Anterior cingulate cortex (tissue), 58 donors: ENCODE data around the gene ARRDC5.
A peak's percentile ranks its signal among the peaks of the same experiment; 100 is the strongest.
"Not testable (repeated sequence)": the region's sequence is repeated elsewhere in the genome, so short reads cannot be mapped to it uniquely, and the experiment has no call there.

Experiments used
- DNase-seq, 58 donors: peaks; one replicate each; lab custom pipeline; 2025; lab: John Stamatoyannopoulos, UW

The ARRDC5 gene

DNA sequence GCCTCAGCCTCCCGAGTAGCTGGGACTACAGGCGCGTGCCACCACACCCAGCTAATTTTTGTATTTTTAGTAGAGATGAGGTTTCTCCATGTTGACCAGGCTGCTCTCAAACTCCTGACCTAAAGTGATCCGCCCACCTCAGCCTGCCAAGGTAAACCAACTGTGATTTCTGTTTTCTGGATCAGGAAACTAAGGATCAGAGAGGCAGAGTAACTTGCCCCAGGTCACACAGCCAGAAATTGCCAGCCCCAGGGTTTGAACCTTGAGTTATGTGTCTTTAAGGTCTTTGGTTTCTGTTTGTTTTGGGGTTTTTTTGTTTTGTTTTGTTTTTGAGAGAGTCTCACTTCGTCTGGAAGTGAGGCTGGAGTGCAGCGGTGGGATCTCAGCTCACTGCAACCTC, 31.0 kb downstream of the ARRDC5 start:
- DNase-seq = no peak

- DNase-seq = peak in 1 of 58 donors; percentile 7
These were observed 32.5 kb downstream of the ARRDC5 start for GRCh38 chr19:4870025-4870700.

DNA sequence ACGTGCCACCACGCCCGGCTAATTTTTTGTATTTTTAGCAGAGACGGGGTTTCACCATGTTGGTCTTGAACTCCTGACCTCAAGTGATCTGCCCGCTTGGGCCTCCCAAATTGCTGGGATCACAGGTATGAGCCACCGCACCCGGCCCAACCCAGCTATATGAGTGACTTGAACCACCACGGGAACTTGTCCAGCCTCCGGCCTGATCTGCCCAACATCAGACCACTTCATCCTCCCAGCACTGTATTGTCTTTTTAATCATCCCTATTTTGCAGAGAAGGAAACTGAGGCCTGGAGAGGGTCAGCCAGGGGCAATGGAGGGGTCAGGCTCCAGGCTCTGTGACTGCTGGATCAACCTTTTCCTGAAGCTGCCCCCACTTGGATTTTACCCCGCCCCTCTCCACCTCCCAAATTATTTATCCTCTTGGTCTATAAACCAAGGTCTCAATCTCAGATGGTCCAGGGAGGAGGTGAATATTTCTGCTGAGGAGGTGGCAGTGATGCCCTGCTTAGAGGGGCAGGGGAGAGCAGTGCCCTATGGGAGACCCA, 34.3 kb downstream of the ARRDC5 start:
- DNase-seq = no peak

DNA sequence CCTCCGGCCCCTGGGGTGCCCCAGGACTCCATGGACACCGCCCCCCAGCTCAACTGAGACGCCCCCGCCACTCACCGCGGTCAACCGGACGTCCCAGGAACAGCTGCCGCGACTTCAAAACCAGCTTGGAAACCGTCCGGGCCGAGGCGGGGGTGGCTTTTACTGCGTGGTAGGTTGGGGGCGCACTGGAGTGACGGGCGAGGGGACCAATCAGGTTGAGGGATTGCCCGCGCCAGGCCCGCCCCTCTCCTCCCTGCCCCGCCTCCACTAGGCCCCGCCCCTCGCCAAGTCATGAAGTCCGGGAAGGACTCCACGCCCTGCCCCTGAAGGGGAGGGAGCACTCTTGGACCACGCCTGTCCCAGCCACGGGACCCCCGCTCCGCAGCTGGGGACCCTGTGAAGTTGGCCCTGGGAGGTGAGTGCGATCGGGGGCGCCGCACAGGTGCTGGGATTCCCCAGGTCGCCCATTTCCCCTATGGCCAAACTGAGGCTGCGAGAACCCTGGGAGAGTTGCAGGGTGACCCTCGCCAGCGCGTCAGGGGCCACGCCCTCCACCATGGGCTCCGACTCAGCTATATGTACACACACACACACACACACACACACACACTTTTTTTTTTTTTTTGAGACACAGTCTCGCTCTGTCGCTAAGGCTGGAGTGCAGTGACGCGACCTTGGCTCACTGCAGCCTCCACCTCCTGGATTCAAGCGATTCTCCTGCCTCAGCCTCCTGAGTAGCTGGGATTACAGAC, 35.0 kb downstream of the ARRDC5 start, which contains the start of gene PLIN3:
PLIN3 (minus strand) TSS at position 134 of the 752 bp plus-strand sequence. CDS start 6,273 bp downstream, outside the sequence.
- DNase-seq = peak in 56 of 58 donors; percentile 29 to 95 (median 83)

GRCh38 chr19:4866595-4867424, 35.9 kb downstream of the ARRDC5 start:
- peak in 8 of 58 donors; percentile 9 to 42 (median 18) for DNase-seq

GRCh38 chr19:4861147-4861546, 41.5 kb downstream of the ARRDC5 start:
- peak in 1 of 58 donors; percentile 3 for DNase-seq

- no peak for DNase-seq
These were observed 43.0 kb downstream of the ARRDC5 start for GRCh38 chr19:4859697-4860096.

DNA sequence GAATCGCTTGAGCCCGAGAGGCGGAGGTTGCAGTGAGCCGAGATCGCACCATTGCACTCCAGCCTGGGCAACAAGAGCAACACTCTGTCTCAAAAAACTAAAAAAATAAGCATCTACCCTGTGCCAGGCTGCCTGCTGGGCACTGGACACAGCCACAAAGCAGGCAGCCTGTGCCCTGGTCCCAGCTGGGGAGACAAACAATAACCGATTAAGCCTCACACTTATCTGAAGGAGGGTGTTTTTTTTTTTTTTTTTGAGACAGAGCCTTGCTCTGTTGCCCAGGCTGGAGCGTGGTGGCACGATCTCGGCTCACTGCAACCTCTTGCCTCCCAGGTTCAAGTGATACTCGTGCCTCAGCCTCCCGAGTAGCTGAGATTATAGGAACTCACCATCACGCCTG, 46.2 kb downstream of the ARRDC5 start:
- DNase-seq = peak in 16 of 58 donors; percentile 10 to 48 (median 30)

DNA sequence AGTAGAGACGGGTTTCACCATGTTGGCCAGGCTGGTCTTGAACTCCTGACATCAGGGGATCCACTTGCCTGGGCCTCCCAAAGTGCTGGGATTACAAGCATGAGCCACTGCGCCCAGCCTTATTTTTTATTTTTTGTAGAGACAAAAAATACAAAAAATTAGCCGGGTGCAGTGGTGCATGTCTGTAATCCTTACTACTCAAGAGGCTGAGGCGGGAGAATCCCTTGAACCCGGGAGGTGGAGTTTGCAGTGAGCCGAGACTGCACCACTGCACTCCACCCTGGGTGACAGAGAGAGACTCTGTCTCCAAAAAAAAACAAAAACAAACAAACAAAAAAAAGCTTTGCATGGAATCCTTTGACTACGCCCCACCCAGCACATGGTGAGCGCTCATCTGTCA, 49.2 kb downstream of the ARRDC5 start:
- DNase-seq = not testable (repeated sequence)

DNA sequence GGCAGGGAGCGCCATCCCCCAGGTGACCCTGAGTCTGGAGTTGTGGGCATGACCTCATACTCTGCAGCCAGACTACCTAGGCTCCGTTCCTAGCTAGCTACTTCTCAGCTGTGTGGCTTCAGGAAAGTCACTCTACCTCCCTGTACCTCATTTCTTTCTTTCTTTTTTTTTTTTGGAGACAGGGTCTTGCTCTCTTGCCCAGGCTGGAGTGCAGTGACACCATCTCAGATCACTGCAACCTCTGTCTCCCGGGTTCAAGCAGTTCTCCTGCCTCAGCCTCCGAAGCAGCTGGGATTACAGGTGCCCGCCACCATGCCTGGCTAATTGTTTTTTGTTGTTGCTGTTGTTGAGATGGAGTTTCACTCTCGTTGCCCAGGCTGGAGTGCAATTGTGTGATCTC, 50.2 kb downstream of the ARRDC5 start:
- DNase-seq = no peak

GRCh38 chr19:4851551-4852290, 51.0 kb downstream of the ARRDC5 start:
- peak in 51 of 58 donors; percentile 2 to 80 (median 37) for DNase-seq

DNA sequence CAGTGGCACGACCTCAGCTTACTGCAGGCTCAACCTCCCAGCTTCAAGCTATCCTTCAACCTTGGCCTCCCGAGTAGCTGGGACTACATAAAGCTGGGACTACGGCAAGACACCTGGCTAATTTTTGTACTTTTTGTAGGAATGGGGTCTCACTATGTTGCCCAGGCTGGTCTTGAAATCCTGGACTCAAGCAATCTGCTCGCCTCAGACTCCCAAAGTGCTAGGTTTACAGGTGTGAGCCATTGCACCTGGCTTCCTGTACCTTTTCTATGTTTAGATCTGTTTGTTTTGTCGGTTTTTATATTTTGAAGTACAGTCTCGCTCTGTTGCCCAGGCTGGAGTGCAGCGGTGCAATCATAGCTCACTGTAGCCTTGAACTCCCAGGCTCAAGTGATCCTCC, 53.7 kb downstream of the ARRDC5 start:
- DNase-seq = no peak

- no peak for DNase-seq
These were observed 55.3 kb downstream of the ARRDC5 start for GRCh38 chr19:4847190-4847973.

DNA sequence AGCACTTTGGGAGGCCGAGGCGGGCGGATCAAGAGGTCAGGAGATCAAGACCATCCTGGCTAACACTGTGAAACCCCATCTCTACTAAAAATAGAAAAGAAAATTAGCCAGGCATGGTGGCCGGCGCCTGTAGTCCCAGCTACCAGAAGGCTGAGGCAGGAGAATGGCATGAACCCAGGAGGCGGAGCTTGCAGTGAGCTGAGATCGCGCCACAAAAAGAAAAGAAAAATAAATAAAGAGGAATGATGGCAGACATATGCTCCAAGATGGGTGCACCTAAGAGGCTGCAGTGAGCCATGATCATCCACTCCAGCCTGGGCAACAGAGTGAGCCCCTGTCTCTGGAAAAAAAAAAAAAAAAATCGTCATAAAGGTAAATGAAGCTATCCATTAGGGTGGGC, 56.7 kb downstream of the ARRDC5 start:
- DNase-seq = not testable (repeated sequence)

GRCh38 chr19:4844348-4845179, 58.1 kb downstream of the ARRDC5 start:
- DNase-seq = no peak

- no peak for DNase-seq
These were observed 59.1 kb downstream of the ARRDC5 start for GRCh38 chr19:4843647-4843965.
